Muscle layer of duodenum (tissue), 2 donors: ENCODE data around the gene CENPX.

Experiments
- H3K27ac ChIP-seq: one replicate; pipeline ENCODE4 v1.7.0; 2013; ENCODE audit warnings: mild to moderate bottlenecking, low read length
- H3K27me3 ChIP-seq: one replicate; pipeline ENCODE4 v1.7.0; 2013; ENCODE audit warnings: low read depth, mild to moderate bottlenecking, control low read depth, low read length
- H3K36me3 ChIP-seq, 2 donors: one replicate each; pipeline ENCODE4 v1.7.0; 2013; ENCODE audit warnings: low read length in 2 of 2, control low read depth in 1 of 2, mild to moderate bottlenecking in 1 of 2; ENCODE audit not compliant: insufficient read depth in 2 of 2, control insufficient read depth in 1 of 2
- H3K4me1 ChIP-seq, 2 donors: one replicate each; pipeline ENCODE4 v1.7.0; 2013; ENCODE audit warnings: low read length in 2 of 2, mild to moderate bottlenecking in 2 of 2, control low read depth in 1 of 2, moderate library complexity in 1 of 2; ENCODE audit not compliant: insufficient read depth in 2 of 2, control insufficient read depth in 1 of 2
- H3K4me3 ChIP-seq, 2 donors: one replicate each; pipeline ENCODE4 v1.7.0; 2013; ENCODE audit warnings: low read length in 2 of 2, low read depth in 1 of 2, mild to moderate bottlenecking in 1 of 2
- H3K9me3 ChIP-seq, 2 donors: one replicate each; pipeline ENCODE4 v1.7.0; 2013; ENCODE audit warnings: low read length in 2 of 2, control low read depth in 1 of 2, mild to moderate bottlenecking in 1 of 2; ENCODE audit not compliant: control insufficient read depth in 1 of 2
- donor health status: healthy.

CENPX gene

GRCh38 chr17:82060614-82061013 is 37.9 kb upstream of the CENPX start:
- no peaks in the 10 kb centered on the region for H3K27me3 ChIP-seq
- peaks cover 20 to 82% of the 10 kb centered on the region in 2 donors for H3K36me3 ChIP-seq
- H3K27ac ChIP-seq = no peak overlapping the region
- H3K9me3 ChIP-seq = no peaks in the 10 kb centered on the region
- no peak overlapping the region for H3K4me3 ChIP-seq
- H3K4me1 ChIP-seq = peaks cover 3 to 24% of the 10 kb centered on the region in 2 donors

GRCh38 chr17:82060001-82060380 is 37.3 kb upstream of the CENPX start:
- Histone ChIP-seq H3K36me3 (peaks cover 20 to 88% of the 10 kb centered on the region in 2 donors), H3K9me3 (no peaks in the 10 kb centered on the region), H3K4me3 (no peak overlapping the region), H3K27ac (no peak overlapping the region), H3K4me1 (peaks cover 3 to 20% of the 10 kb centered on the region in 2 donors), H3K27me3 (no peaks in the 10 kb centered on the region)

GRCh38 chr17:82059272-82060000 is 36.8 kb upstream of the CENPX start:
- no peaks in the 10 kb centered on the region for H3K9me3 ChIP-seq
- no peak overlapping the region for H3K4me3 ChIP-seq
- peaks cover 20 to 92% of the 10 kb centered on the region in 2 donors for H3K36me3 ChIP-seq
- H3K27ac ChIP-seq = no peak overlapping the region
- peaks cover 1 to 15% of the 10 kb centered on the region in 2 donors for H3K4me1 ChIP-seq
- H3K27me3 ChIP-seq = no peaks in the 10 kb centered on the region

GRCh38 chr17:82058855-82059249 is 36.2 kb upstream of the CENPX start:
- H3K36me3 ChIP-seq = peaks cover 20 to 92% of the 10 kb centered on the region in 2 donors
- no peak overlapping the region for H3K27ac ChIP-seq
- no peaks in the 10 kb centered on the region for H3K27me3 ChIP-seq
- no peaks in the 10 kb centered on the region for H3K9me3 ChIP-seq
- no peak overlapping the region for H3K4me3 ChIP-seq
- H3K4me1 ChIP-seq = peaks cover 0 to 9% of the 10 kb centered on the region in 2 donors

GRCh38 chr17:82058230-82058854 is 35.7 kb upstream of the CENPX start:
- H3K36me3 ChIP-seq = peaks cover 20 to 93% of the 10 kb centered on the region in 2 donors
- H3K4me3 ChIP-seq = no peak overlapping the region
- peaks cover 0 to 8% of the 10 kb centered on the region in 2 donors for H3K4me1 ChIP-seq
- no peaks in the 10 kb centered on the region for H3K27me3 ChIP-seq
- H3K9me3 ChIP-seq = no peaks in the 10 kb centered on the region
- no peak overlapping the region for H3K27ac ChIP-seq

GRCh38 chr17:82056729-82057621 is 34.3 kb upstream of the CENPX start:
- H3K9me3 ChIP-seq = no peaks in the 10 kb centered on the region
- no peak overlapping the region for H3K27ac ChIP-seq
- H3K4me1 ChIP-seq = peaks cover 0 to 17% of the 10 kb centered on the region in 2 donors
- H3K27me3 ChIP-seq = no peaks in the 10 kb centered on the region
- H3K36me3 ChIP-seq = peaks cover 11 to 81% of the 10 kb centered on the region in 2 donors
- H3K4me3 ChIP-seq = no peak overlapping the region

GRCh38 chr17:82055965-82056728 is 33.5 kb upstream of the CENPX start:
- Histone ChIP-seq H3K4me3 (no peak overlapping the region), H3K27ac (no peak overlapping the region), H3K9me3 (no peaks in the 10 kb centered on the region), H3K36me3 (peaks cover 11 to 74% of the 10 kb centered on the region in 2 donors), H3K27me3 (no peaks in the 10 kb centered on the region), H3K4me1 (peaks cover 0 to 17% of the 10 kb centered on the region in 2 donors)

- no peak overlapping the region for H3K4me3 ChIP-seq
- peaks cover 8 to 66% of the 10 kb centered on the region in 2 donors for H3K36me3 ChIP-seq
- no peaks in the 10 kb centered on the region for H3K9me3 ChIP-seq
- peaks cover 0 to 25% of the 10 kb centered on the region in 2 donors for H3K4me1 ChIP-seq
- H3K27me3 ChIP-seq = no peaks in the 10 kb centered on the region
- no peak overlapping the region for H3K27ac ChIP-seq
These were observed 32.6 kb upstream of the CENPX start for GRCh38 chr17:82055023-82055964.

GRCh38 chr17:82054351-82055022 is 31.8 kb upstream of the CENPX start:
- peaks cover 0 to 29% of the 10 kb centered on the region in 2 donors for H3K4me1 ChIP-seq
- peaks cover under 1 to 65% of the 10 kb centered on the region in 2 donors for H3K36me3 ChIP-seq
- no peak overlapping the region for H3K4me3 ChIP-seq
- H3K27me3 ChIP-seq = no peaks in the 10 kb centered on the region
- H3K9me3 ChIP-seq = no peaks in the 10 kb centered on the region
- H3K27ac ChIP-seq = no peak overlapping the region
